Cardiac muscle cell (in vitro differentiated cells and primary cell): ENCODE results near the gene CSNK2A1. TPM values are rescaled to one million over a fixed set of nuclear protein-coding genes. Genes with fewer than 3 reads are reported as not detected.

Experiments used
- DNase-seq, 2 donors: peaks; one replicate each; pipeline versions ENCODE4 v3.0.0 to v3.0.0-alpha.2; 2010 to 2017; ENCODE audit warnings: low read depth in 1 of 2, low spot score in 1 of 2
- H3K27ac ChIP-seq: fragments of 200-600 bp; sonication (generic); 2 replicates; pipeline ENCODE4 v1.5.1; 2016
- H3K27me3 ChIP-seq: fragments of 200-600 bp; sonication (generic); 2 replicates; pipeline ENCODE4 v1.6.0; 2016; ENCODE audit warnings: control low read depth
- H3K36me3 ChIP-seq: fragments of 200-600 bp; sonication (generic); 2 replicates; pipeline ENCODE4 v1.5.1; 2016; ENCODE audit warnings: control low read depth
- H3K4me1 ChIP-seq: fragments of 200-600 bp; sonication (generic); 2 replicates; pipeline ENCODE4 v1.8.1; 2017; ENCODE audit warnings: low read depth, mild to moderate bottlenecking, mixed run types
- H3K4me3 ChIP-seq: fragments of 200-600 bp; sonication (generic); 2 replicates; pipeline ENCODE4 v1.5.1; 2016; ENCODE audit warnings: mild to moderate bottlenecking
- H3K9me3 ChIP-seq: fragments of 200-600 bp; sonication (generic); 2 replicates; pipeline ENCODE4 v1.5.1; 2017; ENCODE audit warnings: low read depth, mild to moderate bottlenecking, control low read depth
- CTCF ChIP-seq: IDR thresholded peaks from 2 replicates; pipeline ENCODE4 v1.5.1; 2012; ENCODE audit warnings: low read depth, mild to moderate bottlenecking, low read length
- polyA plus RNA-seq: library from polyadenylated mRNA; unstranded; fragments of >200 nt; fragmentation: Nextera tagmentation; extraction: Ambion mirVana; gene quantifications from 2 replicates; pipeline ENCODE4 v1.2.1, GENCODE V29; 2016
- total RNA-seq: library from RNA; depleted of rRNA; stranded (reverse); fragments of >200 nt; gene quantifications from 2 replicates; pipeline ENCODE4 v1.2.3, GENCODE V29; 2016

Gene CSNK2A1
- total and polyA plus RNA-seq, 2 experiments from 2014 or later, result 74.8 to 189 TPM

- no peak overlapping the region for H3K27ac ChIP-seq
- H3K4me1 ChIP-seq, result no peaks in the 10 kb centered on the region
- no peak overlapping the region for H3K4me3 ChIP-seq
- DNase-seq, result no peak
- TF ChIP-seq CTCF, result no peak
- no peaks in the 10 kb centered on the region for H3K27me3 ChIP-seq
- no peaks in the 10 kb centered on the region for H3K9me3 ChIP-seq
- peaks cover 61% of the 10 kb centered on the region for H3K36me3 ChIP-seq
Observed at GRCh38 chr20:436476-436875, 107.1 kb downstream of the CSNK2A1 start.

- Histone ChIP-seq H3K27me3 (no peaks in the 10 kb centered on the region), H3K36me3 (peaks cover 52% of the 10 kb centered on the region), H3K27ac (no peak overlapping the region), H3K4me3 (no peak overlapping the region), H3K4me1 (peaks cover 8% of the 10 kb centered on the region), H3K9me3 (no peaks in the 10 kb centered on the region)
- TF ChIP-seq CTCF, result no peak
- no peak for DNase-seq
Observed at GRCh38 chr20:435558-435957, 108.0 kb downstream of the CSNK2A1 start.

GRCh38 chr20:434661-435419 is 108.8 kb downstream of the CSNK2A1 start:
- peaks cover 15% of the 10 kb centered on the region for H3K4me1 ChIP-seq
- no peak for DNase-seq
- no peaks in the 10 kb centered on the region for H3K27me3 ChIP-seq
- TF ChIP-seq CTCF, result no peak
- no peaks in the 10 kb centered on the region for H3K9me3 ChIP-seq
- H3K27ac ChIP-seq, result no peak overlapping the region
- no peak overlapping the region for H3K4me3 ChIP-seq
- peaks cover 45% of the 10 kb centered on the region for H3K36me3 ChIP-seq

GRCh38 chr20:434221-434620 is 109.4 kb downstream of the CSNK2A1 start:
- Histone ChIP-seq H3K36me3 (peaks cover 38% of the 10 kb centered on the region), H3K4me1 (peaks cover 22% of the 10 kb centered on the region), H3K27me3 (no peaks in the 10 kb centered on the region), H3K27ac (no peak overlapping the region), H3K9me3 (no peaks in the 10 kb centered on the region), H3K4me3 (no peak overlapping the region)
- DNase-seq, result no peak
- no peak for TF ChIP-seq CTCF

GRCh38 chr20:433300-433975 is 110.2 kb downstream of the CSNK2A1 start:
- Histone ChIP-seq H3K27ac (no peak overlapping the region), H3K9me3 (no peaks in the 10 kb centered on the region), H3K27me3 (no peaks in the 10 kb centered on the region), H3K4me1 (peaks cover 26% of the 10 kb centered on the region), H3K36me3 (peaks cover 32% of the 10 kb centered on the region), H3K4me3 (no peak overlapping the region)
- no peak for DNase-seq
- TF ChIP-seq CTCF, result no peak
